Measurements from ENCODE around the gene RNU11.
A peak's percentile ranks its signal among the peaks of the same experiment; 100 is the strongest.

The RNU11 gene

DNA sequence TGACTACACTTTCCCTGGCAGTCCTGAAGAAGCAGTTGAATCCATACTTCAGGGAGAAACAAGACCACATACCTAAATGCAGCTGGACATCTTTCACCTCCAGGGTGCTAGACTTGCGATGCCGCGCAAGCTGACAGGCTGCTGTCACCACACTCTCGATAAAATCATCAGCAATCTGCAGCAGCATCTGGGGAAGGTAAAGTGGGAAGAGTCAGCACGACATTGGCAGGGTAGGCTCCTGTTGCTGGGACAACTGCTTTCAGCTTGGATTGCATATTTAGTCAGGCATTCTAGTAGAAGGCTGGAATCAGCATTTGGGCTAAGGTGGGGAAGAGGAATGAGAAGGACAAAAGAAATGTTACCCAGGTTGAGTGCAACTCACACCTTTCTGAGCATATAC lies 35.2 kb upstream of the RNU11 start:
- TF ChIP-seq, protein P1, sequence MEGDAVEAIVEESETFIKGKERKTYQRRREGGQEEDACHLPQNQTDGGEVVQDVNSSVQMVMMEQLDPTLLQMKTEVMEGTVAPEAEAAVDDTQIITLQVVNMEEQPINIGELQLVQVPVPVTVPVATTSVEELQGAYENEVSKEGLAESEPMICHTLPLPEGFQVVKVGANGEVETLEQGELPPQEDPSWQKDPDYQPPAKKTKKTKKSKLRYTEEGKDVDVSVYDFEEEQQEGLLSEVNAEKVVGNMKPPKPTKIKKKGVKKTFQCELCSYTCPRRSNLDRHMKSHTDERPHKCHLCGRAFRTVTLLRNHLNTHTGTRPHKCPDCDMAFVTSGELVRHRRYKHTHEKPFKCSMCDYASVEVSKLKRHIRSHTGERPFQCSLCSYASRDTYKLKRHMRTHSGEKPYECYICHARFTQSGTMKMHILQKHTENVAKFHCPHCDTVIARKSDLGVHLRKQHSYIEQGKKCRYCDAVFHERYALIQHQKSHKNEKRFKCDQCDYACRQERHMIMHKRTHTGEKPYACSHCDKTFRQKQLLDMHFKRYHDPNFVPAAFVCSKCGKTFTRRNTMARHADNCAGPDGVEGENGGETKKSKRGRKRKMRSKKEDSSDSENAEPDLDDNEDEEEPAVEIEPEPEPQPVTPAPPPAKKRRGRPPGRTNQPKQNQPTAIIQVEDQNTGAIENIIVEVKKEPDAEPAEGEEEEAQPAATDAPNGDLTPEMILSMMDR (IDR thresholded peaks at IDR 0.05; ENCODE audit: low read depth, low read length, missing control alignments), result no peak
- H3K4me3 ChIP-seq (replicated peaks; ENCODE audit: low read depth, low read length), result no peak overlapping the region
- no peak for DNase-seq (ENCODE audit: extremely low read depth, low read depth)

DNA sequence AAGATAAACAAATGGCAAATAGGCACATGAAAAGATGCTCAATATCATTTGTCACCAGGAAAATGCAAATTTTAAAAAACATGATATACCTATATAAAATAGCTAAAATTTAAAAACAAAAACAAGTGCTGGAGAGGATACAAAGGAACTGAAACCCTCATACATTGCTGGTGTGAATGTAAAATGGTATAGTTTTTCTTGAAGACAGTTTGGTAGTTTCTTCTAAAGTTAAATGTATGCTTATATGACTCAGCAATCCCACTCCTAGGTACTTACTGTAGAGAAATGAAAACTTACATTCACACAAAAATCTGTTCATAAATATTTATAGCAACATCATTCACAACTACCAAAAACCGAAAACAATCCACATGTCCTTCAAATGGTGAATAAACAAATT lies 16.7 kb upstream of the RNU11 start:
- DNase-seq (ENCODE audit: extremely low read depth, low read depth), result no peak
- TF ChIP-seq, protein P1 (IDR thresholded peaks at IDR 0.05; ENCODE audit: low read depth, low read length, missing control alignments), result no peak
- H3K4me3 ChIP-seq (replicated peaks; ENCODE audit: low read depth, low read length), result no peak overlapping the region

DNA sequence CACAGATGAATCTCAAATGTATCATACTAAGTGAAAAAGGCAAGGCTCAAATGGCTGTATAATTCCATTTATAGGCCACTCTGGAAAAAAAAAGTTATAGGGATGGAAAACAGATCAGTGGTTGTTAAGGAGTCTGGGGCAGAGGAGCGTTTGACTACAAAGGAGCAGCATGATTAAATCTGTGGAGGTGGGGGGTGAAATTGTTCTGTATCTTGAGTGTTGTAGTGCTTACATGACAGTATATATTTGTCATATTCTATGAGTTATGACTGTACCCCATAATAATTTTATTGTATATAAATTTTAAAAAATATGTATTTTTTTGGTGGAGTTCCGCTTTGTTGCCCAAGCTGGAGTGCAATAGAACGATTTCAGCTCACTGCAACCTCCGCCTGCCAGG lies 15.8 kb upstream of the RNU11 start:
- H3K4me3 ChIP-seq (replicated peaks; ENCODE audit: low read depth, low read length), result no peak overlapping the region
- TF ChIP-seq, protein P1 (IDR thresholded peaks at IDR 0.05; ENCODE audit: low read depth, low read length, missing control alignments), result no peak
- no peak for DNase-seq (ENCODE audit: extremely low read depth, low read depth)

DNA sequence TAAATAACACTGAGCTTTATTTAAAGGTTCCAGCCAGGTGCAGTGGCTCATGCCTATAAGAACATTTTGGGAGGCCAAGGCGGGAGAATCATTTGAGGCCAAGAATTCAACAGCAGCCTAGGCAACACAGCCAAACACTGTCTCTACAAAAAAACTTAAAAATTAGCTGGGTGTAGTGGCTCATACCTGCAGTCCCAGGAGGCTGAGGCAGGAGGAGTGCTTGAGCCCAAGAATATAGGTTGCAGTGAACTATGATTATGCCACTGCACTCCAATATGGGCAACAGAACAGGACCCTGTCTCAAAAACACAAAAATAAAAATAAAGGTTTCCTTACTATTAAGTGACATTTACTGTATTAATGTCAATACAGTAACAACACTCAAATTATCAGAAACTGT lies 7.6 kb upstream of the RNU11 start:
- no peak for DNase-seq (ENCODE audit: extremely low read depth, low read depth)
- TF ChIP-seq, protein P1 (IDR thresholded peaks at IDR 0.05; ENCODE audit: low read depth, low read length, missing control alignments), result peak; percentile 35
- H3K4me3 ChIP-seq (replicated peaks; ENCODE audit: low read depth, low read length), result no peak overlapping the region

DNA sequence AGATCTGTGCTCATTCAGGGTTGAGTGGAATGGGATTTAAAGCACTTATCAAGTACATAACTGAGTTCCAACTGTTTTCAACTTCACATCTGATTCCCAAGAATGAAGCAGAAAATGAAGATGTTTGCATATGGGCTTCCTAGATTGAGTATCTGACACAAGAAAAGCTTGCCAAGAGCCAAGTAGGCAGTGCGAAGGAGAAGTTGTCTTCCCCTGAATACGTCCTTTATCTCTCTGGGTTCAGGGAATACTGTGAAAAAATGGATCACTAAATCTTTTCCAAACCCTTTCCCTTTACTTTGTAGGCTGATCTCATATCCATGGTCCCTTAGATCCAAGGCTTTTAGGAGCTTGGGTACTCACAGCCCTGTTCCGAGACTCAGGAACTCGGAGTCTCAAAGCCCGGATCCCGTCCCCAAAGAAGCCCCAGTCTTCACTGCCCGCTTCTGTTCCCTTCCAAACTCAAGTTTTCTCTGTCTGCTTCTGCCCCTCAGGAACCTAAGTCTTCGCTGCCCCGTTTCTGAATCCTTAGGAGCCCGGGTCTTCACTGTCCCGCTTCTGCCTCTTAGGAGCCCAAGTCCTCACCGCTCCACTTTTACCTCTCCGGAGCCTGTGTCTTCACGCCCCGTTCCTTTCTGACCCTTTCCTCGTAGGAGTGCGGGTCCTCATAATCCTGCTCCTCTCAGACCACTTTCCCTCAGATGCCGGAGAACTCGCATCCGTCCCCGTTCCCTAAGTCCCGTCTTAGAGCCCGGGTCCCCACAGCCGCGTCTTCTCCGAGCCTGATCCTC lies 6.1 kb upstream of the RNU11 start:
- TF ChIP-seq, protein P1 (IDR thresholded peaks at IDR 0.05; ENCODE audit: low read depth, low read length, missing control alignments), result no peak
- peak overlapping the region; percentile 98 for H3K4me3 ChIP-seq (replicated peaks; ENCODE audit: low read depth, low read length)
- no peak for DNase-seq (ENCODE audit: extremely low read depth, low read depth)

DNA sequence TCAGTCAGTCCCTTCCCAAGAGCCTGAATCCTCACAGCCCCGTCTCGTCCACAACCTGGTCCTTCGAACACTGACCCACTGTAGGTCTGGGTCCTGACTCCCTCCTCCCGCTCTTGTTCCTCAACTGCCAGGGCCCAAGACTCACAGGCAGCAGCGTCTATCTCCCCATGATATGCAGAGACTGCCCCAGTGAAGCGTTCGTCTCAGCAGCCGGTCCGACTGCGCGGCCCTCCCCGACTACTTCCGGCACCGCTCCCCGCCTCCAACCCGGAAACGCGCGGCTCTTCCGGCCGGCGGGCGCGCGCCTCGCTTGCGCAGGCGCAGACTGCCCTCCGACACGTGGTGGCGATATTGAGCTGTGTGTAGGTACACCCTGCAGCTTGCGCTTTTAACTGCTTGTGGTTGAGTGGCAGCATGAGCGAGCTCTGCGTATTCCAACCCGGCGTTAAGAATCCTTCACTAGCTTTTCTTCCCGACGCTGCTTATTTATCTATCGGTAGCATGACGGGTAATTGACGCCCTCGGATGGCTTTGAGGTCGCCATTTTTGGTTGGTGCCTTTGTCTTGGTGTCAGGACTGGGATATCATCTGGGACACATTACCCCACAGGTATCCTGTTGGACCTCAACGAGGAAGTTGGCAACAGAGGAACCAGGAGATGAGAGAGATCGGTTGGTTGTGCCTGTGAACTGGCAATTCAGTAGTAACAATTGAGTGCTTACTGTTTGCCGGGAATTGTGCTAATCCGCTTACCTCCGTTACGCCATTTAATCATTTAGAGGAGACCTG lies 5.4 kb upstream of the RNU11 start, which contains the start of gene TAF12:
Gene TAF12 (minus strand): TSS at position 221 of the 789 bp plus-strand sequence. CDS start 20,986 bp downstream, outside the sequence.
- peak within 1 kb of the TSS; percentile 98 for H3K4me3 ChIP-seq (replicated peaks; ENCODE audit: low read depth, low read length)
- TF ChIP-seq, protein P1 (IDR thresholded peaks at IDR 0.05; ENCODE audit: low read depth, low read length, missing control alignments), result no peak
- peak; percentile 87 for DNase-seq (ENCODE audit: extremely low read depth, low read depth)
